ENCODE results near the gene CFAP46.
"Not testable (repeated sequence)": the region's sequence is repeated elsewhere in the genome, so short reads cannot be mapped to it uniquely, and the experiment has no call there.

CFAP46 gene

DNA sequence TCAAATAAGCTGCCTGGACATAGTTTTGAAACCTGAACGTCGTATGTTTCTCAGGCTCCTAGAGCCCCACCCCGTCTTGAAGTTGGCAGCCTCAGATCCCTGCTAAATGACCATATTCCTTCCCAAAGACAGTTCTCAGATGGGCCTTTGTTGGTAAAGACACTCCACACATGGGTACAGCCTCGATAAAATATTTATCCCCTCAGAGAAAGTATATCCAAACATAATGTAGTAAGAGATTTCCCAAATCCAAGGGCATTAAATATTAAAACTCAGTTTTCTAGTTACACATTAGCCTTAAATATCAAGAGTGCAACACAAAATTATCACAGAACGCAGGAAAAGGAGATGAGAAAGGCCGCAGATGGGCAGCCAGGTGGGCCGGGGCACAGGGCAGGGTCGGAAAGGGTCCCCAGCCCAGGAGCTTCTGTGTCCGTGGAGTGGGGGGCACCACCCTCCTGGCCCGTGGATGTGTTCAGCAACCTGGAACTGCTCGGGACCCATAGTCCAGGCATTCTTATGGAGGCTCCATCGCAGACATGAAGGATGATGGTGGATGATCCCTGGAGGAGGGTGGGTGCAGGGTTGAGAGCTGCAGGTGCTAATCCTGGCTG, 1.5 kb upstream of the CFAP46 start:
- no peak for DNase-seq

DNA sequence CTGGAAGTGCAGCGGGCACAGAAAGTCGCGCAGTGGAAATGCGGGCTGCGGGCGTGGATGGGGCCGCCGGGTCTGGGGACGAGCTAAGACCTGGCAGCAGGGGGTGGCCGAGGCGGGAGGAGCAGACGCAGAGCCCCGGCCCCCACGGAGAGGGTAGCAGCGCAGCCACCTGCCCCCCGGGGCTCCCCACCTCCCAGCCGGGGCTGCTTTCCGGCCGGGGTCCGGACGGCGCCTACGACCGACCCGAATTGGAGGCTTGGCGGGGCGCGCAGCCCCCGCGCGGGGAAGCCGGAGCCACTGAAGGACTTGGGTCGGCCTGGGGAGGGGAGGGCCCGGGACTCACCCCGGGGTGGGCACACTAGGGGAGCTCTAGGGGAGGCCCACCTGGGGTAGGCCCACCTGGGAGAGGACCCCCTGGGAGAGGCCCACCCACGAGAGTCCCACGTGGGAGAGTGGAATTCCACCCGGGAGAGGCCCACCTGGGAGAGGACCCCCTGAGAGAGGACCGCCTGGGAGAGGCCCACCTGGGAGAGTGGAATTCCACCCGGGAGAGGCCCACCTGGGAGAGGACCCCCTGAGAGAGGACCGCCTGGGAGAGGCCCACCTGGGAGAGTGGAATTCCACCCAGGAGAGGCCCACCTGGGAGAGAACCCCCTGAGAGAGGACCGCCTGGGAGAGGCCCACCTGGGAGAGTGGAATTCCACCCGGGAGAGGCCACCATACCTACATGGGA, 854 bp upstream of the CFAP46 start:
- no peak for DNase-seq

DNA sequence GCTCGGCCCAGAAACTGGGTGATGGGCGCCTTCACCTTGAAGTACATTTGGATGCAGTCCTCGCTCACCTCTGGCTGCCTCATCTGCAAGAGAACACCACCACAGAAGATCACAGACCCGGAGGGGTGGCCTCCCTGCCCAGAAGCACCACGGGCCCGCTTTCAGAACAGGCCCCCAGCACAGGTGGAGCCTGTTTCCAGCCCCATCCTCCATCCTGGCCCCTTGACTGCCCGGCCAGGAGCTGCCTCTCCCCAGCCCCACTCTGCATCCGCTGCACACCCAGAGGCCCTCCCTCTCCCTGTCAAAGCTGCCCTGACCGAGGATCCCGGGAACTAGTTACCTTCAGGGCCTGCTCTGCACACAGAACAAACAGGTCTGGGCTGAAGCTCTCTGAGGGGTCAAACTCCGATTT, 724 bp downstream of the CFAP46 start:
- no peak for DNase-seq

DNA sequence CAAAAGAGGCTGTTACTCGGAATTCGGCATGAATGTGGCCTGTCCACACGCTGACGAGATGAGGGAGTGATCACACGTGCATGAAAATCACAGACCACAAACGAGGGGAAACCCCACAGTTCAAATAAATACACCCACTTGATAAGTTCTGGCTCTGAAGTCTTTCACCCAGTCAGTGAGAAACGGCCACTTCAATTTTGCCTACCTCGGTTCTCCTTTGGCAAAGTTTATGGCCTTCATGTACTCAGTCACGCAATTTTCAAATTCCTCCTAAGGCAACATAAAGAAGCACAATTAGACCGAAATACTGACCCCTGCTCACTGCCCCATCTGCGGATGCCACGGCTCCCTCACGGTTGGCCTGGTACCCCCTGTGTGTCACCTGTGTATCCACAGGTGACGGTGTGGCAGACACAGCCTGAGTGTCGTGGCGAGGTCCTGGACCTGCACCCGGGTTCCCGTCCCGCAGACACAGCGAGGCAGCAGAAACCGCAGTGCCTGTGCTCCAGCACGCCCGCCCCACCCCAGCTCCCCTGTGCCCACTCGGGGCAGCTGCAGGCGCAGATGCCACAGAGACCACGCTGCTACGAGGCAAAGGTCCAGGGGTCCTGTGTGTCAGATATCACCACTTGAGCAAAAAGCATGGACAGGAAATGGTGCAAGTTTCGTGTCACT, 1.4 kb downstream of the CFAP46 start:
- DNase-seq, result no peak

DNA sequence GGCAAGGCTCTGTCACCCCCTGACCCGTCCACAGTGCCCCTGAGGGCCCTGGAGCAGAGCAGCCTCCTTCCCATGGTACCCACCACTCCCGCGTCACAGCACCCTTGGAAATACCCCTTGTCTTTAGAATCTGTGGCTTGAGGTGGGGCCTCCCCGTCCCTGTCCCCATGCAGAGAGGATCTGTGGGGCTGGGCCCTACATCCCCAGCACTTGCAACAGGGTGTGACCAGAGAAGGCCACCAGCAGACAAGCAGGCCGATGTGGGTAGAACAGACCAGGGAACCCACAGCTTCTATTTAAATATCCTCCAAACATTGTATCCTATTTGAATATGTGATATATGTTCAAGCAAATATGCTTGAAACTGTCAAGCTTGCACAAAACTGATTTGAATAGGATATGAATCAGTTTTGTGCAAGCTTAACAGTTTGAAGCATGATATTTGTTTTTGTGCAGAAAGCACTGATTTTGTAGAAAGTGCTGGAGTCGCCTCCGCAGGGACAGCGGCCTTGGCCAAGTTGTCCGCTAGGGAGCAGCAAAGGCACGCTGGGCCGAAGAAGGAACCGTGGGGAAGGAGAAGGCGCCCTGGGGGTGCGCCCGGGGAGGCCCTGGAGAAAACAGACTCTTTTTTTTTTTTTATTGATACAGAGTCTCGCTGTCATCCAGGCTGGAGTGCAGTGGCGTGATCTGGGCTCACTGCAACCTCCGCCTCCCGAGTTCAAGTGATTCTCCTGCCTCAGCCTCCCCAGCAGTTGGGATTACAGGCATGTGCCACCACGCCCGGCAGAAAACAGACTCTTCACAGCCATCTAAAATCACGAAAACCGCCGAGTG, 2.2 kb downstream of the CFAP46 start:
- no peak for DNase-seq

DNA sequence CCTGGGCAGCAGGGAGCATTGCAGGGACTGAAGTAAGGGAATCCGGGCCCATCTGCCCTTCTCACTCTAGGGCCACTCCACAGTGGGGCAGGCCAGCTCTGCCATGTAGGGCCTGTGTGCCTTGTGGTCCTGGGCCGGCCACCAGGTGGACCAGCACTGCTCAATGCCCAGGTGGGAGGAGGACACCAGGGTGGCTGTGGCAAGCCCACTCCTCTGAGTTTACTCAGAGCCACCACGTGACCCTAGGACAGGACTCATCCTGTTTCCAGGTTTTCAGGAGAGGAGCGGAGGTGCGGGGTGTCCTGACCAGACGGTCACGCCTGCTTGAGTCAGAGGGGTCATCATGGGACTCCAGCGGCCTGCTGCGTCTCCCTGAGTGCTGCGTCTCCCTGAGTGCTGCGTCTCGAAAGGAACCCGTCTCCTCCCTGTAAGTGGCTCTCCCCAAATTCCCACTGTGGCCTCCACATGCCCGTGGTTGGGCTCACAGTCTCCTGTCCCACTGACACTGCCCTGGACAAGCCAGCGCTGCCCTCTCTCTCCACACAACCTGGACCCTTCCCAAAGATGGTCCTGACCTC, 2.9 kb downstream of the CFAP46 start:
- DNase-seq, result no peak

DNA sequence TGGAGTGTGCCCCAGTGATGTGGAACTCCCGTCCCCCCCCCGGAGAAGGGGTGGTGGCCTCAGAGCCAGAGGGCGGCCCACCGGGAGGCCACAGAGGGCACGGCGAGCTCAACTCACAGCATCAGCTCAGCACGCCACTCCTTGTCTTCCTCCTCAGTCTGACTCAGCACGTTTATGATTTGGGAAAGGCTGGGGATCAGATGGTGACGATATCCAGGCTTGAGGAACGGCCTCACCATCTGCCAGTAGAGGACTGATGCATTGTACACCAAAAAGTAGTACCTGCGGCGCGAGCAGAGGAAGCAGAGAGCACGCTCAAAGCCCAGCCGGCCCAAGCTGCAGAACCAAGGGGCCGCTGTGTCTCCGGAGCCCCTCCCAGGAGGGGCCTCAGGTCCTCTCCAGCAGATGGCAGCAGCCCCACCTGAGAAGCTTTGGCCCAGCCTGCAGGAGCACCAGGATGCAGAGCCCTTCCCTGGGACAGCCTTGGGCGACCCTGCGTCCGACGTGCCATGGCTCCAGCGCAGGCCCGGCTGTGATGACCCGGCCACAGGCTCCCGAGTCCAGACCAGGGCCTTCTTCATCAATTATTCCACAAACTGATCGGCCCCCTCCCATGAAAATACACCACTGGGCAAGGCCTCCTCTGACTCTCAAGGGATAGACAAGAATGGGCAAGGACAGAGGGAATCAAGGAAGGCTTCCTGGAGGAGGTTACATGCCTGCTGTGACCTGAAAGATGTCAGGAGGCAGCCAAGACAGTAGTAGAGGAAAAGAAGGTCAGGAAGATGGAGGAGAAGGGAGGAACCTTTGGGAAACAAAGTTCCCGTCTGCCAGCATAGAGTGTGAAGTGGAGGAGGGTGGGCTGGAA, 3.7 kb downstream of the CFAP46 start:
- DNase-seq, result no peak

DNA sequence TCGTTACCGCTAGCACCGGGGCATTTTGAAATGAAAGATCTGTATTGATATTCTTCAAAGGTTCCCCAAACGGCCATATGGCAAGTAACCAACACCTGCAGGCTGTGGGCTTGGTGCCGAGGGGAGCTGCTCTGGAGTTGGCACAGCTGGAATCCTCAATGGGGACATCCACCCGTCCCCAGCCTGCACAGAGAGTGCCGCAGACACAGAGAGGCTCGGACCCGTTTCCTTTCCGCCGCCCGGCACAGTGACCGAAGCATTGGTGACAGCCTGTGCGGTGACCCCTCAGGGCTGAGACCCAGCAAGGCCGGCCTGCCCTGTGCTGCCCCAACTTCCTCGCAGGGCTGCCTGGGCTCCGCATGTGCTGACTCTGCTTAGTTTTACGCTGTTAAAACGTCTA, 4.5 kb downstream of the CFAP46 start:
- DNase-seq, result no peak

DNA sequence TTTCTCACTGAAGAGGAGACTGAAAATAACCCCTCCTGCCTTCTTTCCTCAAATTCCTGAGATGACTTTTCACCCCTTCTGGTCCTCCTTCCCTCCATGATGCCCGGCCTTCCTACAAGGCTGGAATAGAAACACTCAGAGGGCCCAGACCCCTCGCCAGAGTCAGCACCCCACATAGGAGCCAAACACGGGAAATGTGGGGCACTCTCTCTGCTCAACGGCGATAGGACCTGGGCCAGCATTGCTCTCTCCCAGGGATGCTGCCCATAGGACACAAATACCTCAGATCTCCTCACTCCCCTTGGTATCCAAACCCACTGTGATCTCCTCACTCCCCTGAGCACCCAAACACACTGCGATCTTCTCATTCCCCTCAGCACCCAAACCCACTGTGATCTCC, 7.4 kb downstream of the CFAP46 start:
- DNase-seq, result no peak

DNA sequence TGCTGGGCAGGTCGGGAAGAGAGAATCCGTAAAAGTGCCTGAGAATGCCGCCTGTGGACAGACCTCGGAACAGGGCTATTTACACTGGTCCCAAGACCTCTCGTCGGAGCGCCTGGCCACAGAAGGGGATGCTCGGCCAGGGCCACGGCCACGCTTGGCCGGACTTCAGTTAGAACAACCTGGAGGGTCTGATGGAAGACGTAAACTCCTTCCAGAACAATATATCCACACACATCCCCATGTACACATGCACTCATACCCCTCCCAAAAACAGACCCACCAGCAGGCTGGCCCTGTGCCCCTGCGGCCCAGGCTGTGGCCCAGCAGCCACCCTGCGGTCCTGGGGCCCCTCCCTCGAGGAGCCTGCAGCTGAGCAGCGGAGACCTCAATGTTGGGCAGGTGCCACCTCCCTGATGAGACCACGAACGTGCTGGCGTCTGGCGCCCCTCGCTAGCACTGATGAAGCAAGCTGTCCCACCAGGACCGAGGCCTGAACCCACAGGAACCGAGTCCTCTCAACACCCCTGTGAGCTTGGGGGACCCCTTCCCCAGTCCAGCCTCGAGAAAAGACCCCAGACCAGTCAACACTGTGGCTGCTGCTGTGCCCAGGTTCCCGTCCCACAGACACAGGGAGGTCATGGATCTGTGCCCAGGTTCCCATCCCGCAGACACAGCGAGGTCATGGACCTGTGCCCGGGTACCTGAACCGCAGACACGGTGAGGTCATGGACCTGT, 8.9 kb downstream of the CFAP46 start:
- DNase-seq, result no peak

DNA sequence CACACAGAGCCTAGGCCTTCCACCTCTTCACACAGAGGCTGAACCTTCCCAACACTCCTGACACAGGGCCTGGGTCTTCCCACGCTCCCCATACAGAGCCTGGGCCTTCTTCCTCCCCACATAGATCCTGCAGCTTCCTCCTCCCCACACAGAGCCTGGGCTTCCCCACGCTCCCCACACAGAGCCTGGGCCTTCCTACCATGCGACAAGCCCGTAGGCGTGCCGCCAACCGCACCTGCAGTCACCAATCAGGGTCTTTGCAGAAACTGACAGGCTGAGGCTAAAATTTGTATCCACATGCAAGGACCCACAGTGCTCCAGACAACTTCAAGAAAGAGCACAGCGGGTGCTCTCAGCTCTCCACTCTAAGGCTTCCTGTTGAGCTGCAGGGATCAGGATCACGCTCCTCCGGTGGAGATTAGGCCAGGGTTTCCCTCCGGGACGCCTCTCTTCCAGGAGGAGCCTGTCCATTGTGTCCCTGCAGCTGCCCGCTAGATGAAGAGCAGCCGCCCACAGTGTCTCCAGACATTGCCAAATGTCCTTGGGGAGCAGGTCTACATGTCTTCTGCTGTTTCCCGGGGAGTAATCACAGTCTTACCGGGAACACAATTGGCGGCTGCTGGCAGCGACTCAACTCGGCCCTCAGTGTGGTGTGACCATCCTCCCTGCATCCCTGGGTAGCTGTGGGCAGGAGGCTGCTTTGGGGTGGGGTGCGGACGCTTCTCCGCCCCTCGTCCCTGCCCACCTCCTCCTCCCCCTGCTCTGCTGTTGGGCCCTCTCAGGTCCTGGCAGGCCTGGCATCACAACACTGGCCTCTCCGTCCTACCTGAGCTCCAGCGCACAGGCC, 9.7 kb downstream of the CFAP46 start:
- no peak for DNase-seq

DNA sequence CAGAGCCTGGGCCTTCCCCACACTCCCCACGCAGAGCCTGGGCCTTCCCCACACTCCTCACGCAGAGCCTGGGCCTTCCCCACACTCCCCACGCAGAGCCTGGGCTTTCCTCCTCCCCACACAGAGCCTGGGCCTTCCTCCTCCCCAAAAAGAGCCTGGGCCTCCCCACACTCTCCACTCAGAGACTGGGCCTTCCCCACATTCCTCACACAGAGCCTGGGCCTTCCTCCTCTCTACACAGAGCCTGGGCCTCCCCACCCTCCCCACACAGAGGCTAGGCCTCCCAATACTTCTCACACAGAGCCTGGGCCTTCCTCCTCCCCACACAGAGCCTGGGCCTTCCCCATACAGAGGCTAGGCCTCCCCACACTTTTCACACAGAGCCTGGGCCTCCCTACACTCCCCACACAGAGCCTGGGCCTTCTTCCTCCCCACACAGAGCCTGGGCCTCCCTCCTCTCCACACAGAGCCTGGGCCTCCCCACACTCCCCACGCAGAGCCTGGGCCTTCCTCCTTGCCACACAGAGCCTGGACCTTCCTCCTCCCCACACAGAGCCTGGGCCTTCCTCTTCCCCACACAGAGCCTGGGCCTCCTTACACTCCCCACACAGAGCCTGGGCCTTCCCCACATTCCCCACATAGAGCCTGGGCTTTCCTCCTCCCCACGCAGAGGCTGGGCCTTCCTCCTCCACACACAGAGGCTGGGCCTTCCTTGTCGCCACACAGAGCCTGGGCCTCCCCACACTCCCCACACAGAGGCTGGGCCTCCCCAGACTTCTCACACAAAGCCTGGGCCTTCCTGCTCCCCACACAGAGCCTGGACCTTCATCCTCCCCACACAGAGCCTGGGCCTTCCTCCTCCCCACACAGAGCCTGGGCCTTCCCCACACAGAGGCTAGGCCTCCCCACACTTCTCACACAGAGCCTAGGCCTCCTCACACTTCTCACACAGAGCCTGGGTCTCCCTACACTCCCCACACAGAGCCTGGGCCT, 10.8 kb downstream of the CFAP46 start:
- DNase-seq, result not testable (repeated sequence)

DNA sequence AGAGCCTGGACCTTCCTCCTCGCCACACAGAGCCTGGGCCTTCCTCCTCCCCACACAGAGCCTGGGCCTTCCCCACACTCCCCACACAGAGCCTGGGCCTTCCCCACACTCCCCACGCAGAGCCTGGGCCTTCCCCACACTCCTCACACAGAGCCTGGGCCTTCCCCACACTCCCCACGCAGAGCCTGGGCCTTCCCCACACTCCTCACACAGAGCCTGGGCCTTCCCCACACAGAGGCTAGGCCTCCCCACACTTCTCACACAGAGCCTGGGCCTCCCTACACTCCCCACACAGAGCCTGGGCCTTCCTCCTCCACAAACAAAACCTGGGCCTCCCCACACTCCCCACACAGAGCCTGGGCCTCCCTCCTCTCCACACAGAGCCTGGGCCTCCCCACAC, 11.7 kb downstream of the CFAP46 start:
- not testable (repeated sequence) for DNase-seq

DNA sequence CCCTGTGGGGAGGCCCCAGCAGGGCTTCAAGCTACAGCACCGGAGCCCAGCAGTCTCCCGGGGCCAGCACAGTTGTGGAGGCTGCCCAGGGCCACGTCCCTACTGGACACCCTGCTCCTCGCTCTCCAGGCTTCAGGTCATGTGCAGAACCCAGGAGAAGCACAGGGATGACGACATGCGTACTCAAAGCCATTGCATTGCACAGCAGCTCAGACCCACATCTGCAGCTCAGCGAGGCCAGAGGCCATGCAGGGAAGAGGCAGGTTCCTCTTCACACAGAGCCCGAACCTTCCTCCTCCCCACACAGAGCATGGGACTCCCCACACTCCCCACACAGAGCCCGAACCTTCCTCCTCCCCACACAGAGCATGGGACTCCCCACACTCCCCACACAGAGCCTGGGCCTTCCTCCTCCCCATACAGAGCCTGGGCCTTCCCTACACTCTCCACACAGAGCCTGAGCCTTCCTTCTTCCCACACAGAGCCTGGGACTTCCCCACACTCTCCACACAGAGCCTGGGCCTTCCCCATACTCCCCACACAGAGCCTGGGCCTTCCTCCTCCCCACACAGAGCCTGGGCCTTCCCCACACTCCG, 12.3 kb downstream of the CFAP46 start:
- no peak for DNase-seq

DNA sequence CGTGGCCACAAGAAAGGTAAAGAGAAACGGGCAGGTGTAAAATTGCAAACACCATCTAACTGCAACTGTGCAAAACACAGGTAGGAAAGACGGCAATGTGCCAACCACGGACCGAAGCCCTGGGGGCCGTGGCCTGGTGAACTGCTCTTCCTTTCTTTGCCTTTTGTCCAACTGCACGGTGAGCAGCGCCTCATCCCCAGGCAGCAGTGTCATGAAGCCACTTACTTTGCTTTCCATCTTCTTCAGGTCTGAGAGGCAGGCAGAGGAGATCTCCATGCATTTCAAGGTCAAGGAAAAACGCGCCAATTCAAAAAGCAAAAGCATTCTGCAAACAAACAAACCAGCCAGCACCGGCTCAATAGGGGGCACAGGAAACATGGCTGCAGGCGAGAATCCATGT, 12.9 kb downstream of the CFAP46 start:
- DNase-seq, result no peak

DNA sequence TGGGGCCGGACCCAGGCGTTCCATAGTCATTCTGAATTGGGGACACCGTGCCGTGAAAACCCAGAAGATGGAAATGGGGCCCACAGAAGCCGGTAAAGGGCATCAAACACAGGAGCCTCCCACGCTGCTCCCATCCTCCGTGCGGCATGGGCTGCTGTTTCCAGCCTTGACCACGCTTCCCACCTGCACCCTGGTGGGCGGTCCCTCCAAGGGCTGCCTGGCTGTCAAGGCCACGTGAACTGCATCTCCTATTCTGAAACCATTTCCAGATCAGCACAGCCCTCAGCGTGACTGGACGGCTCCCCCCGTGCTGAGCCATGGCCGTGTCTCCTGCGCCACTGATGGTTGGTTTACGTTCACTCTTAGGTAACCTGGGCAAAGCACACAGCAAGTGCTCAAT, 14.1 kb downstream of the CFAP46 start:
- DNase-seq, result no peak

DNA sequence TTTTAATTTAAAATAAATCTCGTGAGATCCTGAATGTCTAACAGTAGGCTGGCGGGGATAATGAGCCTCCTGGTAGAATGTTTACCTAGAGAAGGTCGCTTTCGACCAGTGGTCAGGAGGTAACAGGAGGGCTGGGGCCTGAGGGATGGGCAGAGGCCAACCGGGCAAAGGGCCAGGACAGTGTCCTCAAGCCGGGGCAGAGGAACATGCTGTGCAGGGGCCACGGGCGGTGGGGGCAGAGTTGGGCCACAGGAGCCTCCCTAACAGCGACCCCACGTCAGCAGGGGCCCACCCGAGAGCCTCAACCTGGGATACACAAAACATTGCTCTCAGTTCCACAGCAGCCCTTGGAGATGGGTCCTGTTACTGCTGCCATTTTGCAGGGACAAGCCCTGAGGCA, 14.5 kb downstream of the CFAP46 start:
- DNase-seq, result no peak

Data from GOT3 (cell line).